IPS-20b (cell line): ENCODE measurements around the gene CDKAL1.
"Not testable (repeated sequence)": the region's sequence is repeated elsewhere in the genome, so short reads cannot be mapped to it uniquely, and the experiment has no call there.

Experiments used
- H3K27ac ChIP-seq: one replicate; pipeline ENCODE4 v1.5.1; 2013; ENCODE audit warnings: low read length
- H3K27me3 ChIP-seq: 2 replicates; pipeline ENCODE4 v1.6.1; 2013; ENCODE audit warnings: mild to moderate bottlenecking, low read length, inconsistent platforms; ENCODE audit not compliant: insufficient read depth
- H3K36me3 ChIP-seq: 2 replicates; pipeline ENCODE4 v1.6.1; 2013; ENCODE audit warnings: low read depth, mild to moderate bottlenecking, inconsistent platforms, low read length, moderate library complexity; ENCODE audit not compliant: insufficient read depth
- H3K4me1 ChIP-seq: 2 replicates; pipeline ENCODE4 v1.6.1; 2013; ENCODE audit warnings: mild to moderate bottlenecking, control low read depth, inconsistent platforms, low read length, moderate library complexity; ENCODE audit not compliant: insufficient read depth
- H3K4me3 ChIP-seq: 2 replicates; pipeline ENCODE4 v1.5.1; 2013; ENCODE audit warnings: mild to moderate bottlenecking, low read length, inconsistent platforms
- H3K9ac ChIP-seq: 2 replicates; pipeline ENCODE4 v1.6.1; 2013; ENCODE audit warnings: low read depth, mild to moderate bottlenecking, inconsistent platforms, low read length, moderate library complexity
- H3K9me3 ChIP-seq: 2 replicates; pipeline ENCODE4 v1.6.1; 2013; ENCODE audit warnings: mild to moderate bottlenecking, low read depth, low read length, inconsistent platforms; ENCODE audit not compliant: insufficient read depth

CDKAL1 gene

DNA sequence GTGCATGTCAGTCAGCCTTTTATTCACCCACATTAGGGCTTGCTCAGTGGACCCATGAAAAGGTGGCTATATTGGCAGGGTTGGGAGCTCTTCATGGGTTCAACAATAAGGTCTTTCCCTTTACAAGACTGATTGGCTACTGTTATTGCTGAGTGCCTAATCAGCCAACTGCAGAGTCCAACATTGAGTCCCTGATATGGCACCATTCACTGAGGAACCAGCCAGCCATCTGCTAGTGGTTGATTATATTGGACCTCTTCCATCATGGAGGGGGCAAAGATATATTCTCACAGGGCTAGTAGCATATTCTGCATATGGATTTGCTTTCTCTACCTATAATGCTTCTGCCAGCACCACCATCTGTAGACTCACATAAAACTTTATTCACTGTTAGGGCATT is 69.9 kb downstream of the CDKAL1 start:
- Histone ChIP-seq H3K9ac (no peak overlapping the region), H3K36me3 (no peaks in the 10 kb centered on the region), H3K9me3 (no peaks in the 10 kb centered on the region), H3K27me3 (no peaks in the 10 kb centered on the region), H3K4me1 (0 out of 2 replicates have a peak, but pooled peaks cover 3% of the 10 kb centered on the region), H3K4me3 (no peak overlapping the region), H3K27ac (no peak overlapping the region)

- H3K9ac ChIP-seq, result no peak overlapping the region
- H3K9me3 ChIP-seq, result no peaks in the 10 kb centered on the region
- 0 out of 2 replicates have a peak, but pooled peaks cover 3% of the 10 kb centered on the region for H3K4me1 ChIP-seq
- no peak overlapping the region for H3K4me3 ChIP-seq
- no peaks in the 10 kb centered on the region for H3K36me3 ChIP-seq
- no peak overlapping the region for H3K27ac ChIP-seq
- H3K27me3 ChIP-seq, result no peaks in the 10 kb centered on the region
Observed at GRCh38 chr6:20605061-20605460, 70.8 kb downstream of the CDKAL1 start.

DNA sequence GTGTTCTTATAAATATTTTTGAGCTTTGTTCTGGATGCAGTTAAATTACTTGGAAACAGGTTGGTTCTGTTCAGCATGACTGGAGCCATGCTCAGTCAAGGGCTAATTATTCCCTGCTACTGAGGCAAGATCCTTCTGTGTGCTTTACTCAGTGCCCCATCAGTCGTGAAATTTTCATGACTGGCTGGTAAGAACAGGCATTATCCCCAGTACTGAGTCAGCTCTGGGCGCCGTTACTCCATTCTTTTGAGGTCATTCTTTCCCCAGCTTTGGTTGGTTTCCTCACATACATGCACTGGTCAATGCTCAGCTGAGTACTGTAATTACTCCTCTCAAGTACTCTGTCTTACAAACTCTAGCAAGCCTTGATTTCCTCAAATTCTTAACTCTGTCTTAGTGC is 71.3 kb downstream of the CDKAL1 start:
- no peak overlapping the region for H3K9ac ChIP-seq
- no peaks in the 10 kb centered on the region for H3K9me3 ChIP-seq
- H3K27me3 ChIP-seq, result no peaks in the 10 kb centered on the region
- H3K27ac ChIP-seq, result no peak overlapping the region
- no peak overlapping the region for H3K4me3 ChIP-seq
- no peaks in the 10 kb centered on the region for H3K36me3 ChIP-seq
- 0 out of 2 replicates have a peak, but pooled peaks cover 3% of the 10 kb centered on the region for H3K4me1 ChIP-seq

DNA sequence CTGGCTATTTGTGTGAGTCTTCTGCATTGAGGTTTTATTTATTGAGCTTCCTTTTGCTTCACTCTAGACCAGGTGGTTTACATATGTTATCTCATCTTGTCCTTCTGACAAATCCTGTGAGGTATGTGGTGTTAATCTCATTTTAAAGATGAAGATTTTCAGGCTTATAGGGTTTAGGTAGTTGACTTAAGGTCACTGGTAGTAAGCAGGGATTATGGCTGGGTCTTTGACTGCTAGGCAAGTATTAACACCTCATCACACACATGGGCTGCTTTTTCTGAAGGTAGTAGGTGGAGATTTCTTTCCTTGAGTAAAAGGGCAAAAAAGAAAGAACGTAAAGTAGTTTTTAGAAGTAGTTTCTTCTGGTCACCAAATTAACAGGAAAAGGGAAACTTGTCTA is 72.6 kb downstream of the CDKAL1 start:
- Histone ChIP-seq H3K36me3 (no peaks in the 10 kb centered on the region), H3K27me3 (no peaks in the 10 kb centered on the region), H3K9ac (no peak overlapping the region), H3K4me1 (0 out of 2 replicates have a peak, but pooled peaks cover 3% of the 10 kb centered on the region), H3K27ac (no peak overlapping the region), H3K9me3 (no peaks in the 10 kb centered on the region), H3K4me3 (no peak overlapping the region)

DNA sequence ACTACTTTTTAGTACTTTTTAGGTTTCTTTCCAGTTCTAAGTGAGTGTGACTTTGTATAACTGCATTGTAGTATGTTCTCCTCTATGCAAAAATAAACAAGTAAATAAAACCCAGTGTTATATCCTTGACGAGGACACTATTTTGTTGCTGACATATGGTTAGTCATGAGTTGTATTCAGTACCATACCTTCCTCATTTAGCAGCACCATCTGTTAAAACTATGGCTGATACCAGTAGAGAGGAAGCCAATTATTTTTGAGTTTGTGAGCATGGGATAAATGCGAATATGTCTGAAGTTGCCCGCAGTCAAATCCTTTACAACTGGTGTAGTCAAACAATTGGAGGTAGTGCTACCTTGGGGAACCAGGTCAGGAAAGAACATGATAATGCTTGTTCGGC is 74.1 kb downstream of the CDKAL1 start:
- H3K27ac ChIP-seq, result no peak overlapping the region
- no peak overlapping the region for H3K9ac ChIP-seq
- no peaks in the 10 kb centered on the region for H3K27me3 ChIP-seq
- H3K36me3 ChIP-seq, result no peaks in the 10 kb centered on the region
- H3K4me1 ChIP-seq, result 0 out of 2 replicates have a peak, but pooled peaks cover 3% of the 10 kb centered on the region
- H3K4me3 ChIP-seq, result no peak overlapping the region
- H3K9me3 ChIP-seq, result no peaks in the 10 kb centered on the region

GRCh38 chr6:20608905-20609304 is 74.6 kb downstream of the CDKAL1 start:
- 0 out of 2 replicates have a peak, but pooled peaks cover 3% of the 10 kb centered on the region for H3K4me1 ChIP-seq
- no peak overlapping the region for H3K9ac ChIP-seq
- no peaks in the 10 kb centered on the region for H3K9me3 ChIP-seq
- H3K4me3 ChIP-seq, result no peak overlapping the region
- no peaks in the 10 kb centered on the region for H3K27me3 ChIP-seq
- no peak overlapping the region for H3K27ac ChIP-seq
- H3K36me3 ChIP-seq, result no peaks in the 10 kb centered on the region

DNA sequence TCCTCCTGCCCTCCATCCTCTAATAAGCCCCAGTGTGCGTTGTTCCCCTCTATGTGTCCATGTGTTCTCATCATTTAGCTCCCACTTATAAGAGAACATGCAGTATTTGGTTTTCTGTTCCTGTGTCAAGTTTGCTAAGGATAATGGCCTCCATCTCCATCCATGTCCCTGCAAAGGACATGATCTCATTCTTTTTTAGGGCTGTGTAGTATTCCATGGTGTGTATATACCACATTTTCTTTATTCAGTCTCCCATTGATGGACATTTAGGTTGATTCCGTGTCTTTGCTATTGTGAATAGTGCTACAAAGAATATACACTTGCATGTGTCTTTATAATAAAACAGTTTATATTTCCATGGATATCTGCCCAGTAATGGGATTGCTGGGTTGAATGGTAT is 75.7 kb downstream of the CDKAL1 start:
- not testable (repeated sequence) for H3K4me3 ChIP-seq, H3K4me1 ChIP-seq, H3K27me3 ChIP-seq, H3K9me3 ChIP-seq, H3K27ac ChIP-seq, H3K9ac ChIP-seq, H3K36me3 ChIP-seq

GRCh38 chr6:20610636-20611370 is 76.5 kb downstream of the CDKAL1 start:
- Histone ChIP-seq H3K9me3 (no peaks in the 10 kb centered on the region), H3K4me1 (0 out of 2 replicates have a peak, but pooled peaks cover 3% of the 10 kb centered on the region), H3K27ac (no peak overlapping the region), H3K27me3 (no peaks in the 10 kb centered on the region), H3K4me3 (no peak overlapping the region), H3K9ac (no peak overlapping the region), H3K36me3 (no peaks in the 10 kb centered on the region)

GRCh38 chr6:20617537-20617936 is 83.3 kb downstream of the CDKAL1 start:
- H3K9me3 ChIP-seq, H3K36me3 ChIP-seq, H3K9ac ChIP-seq, H3K27ac ChIP-seq, H3K4me3 ChIP-seq, H3K4me1 ChIP-seq, H3K27me3 ChIP-seq: not testable (repeated sequence)

DNA sequence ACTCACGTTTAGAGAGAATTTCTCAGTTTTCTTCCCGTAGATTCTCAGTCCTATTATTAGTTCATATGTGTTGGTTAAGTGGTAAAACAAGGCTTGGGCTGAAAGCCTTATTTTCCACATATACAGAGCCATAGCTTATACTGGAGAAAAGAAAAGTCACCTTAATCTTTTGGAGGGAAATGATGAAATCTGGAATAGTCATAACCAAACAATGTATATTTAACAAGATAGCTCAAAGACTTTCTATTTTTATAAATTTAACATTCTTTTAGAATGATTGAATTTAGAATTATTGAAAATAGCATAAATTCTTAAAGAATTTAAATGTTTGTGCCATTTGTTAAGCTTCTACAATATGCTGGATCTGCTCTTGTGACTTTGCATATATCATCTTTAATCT is 85.8 kb downstream of the CDKAL1 start:
- no peaks in the 10 kb centered on the region for H3K9me3 ChIP-seq
- no peaks in the 10 kb centered on the region; the same call in 1 of the 2 replicates for H3K4me1 ChIP-seq
- no peak overlapping the region for H3K4me3 ChIP-seq
- H3K36me3 ChIP-seq, result no peaks in the 10 kb centered on the region
- no peak overlapping the region for H3K9ac ChIP-seq
- H3K27ac ChIP-seq, result no peak overlapping the region
- H3K27me3 ChIP-seq, result no peaks in the 10 kb centered on the region

- no peaks in the 10 kb centered on the region for H3K9me3 ChIP-seq
- H3K4me1 ChIP-seq, result peaks cover 11% of the 10 kb centered on the region; the same call in 1 of the 2 replicates
- H3K27me3 ChIP-seq, result no peaks in the 10 kb centered on the region
- no peak overlapping the region for H3K9ac ChIP-seq
- H3K27ac ChIP-seq, result no peak overlapping the region
- no peak overlapping the region for H3K4me3 ChIP-seq
- H3K36me3 ChIP-seq, result no peaks in the 10 kb centered on the region
Observed at GRCh38 chr6:20623761-20624160, 89.5 kb downstream of the CDKAL1 start.

DNA sequence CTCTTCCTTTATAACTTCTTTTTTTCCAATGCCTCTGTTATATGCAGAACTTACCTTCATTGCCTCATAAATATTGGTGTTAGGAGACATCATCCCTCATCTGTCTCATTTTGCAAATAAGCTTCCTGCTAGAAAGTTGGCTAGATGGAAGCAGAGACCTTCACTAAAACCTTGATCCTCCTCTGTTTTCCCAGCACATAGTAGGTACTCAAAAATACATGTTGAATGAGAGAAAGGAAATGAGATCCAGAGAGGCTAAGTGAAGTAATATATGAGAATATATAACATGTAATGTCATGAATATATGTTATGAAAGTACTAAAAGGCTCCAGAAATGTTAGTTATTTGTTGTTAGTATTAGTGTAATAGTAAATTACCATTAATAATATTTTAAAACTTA is 91.9 kb downstream of the CDKAL1 start:
- Histone ChIP-seq H3K36me3 (no peaks in the 10 kb centered on the region), H3K4me3 (no peak overlapping the region), H3K4me1 (peaks cover 32% of the 10 kb centered on the region), H3K27me3 (no peaks in the 10 kb centered on the region), H3K9ac (no peak overlapping the region), H3K27ac (no peak overlapping the region), H3K9me3 (no peaks in the 10 kb centered on the region)
